IMR-90 (cell line): Measurements from ENCODE around the gene BAZ2B. TPM values are rescaled to one million over a fixed set of nuclear protein-coding genes. Genes with fewer than 3 reads are reported as not detected.

Experiments
- ATAC-seq: fragments of 200-7000 bp; cut with Tn5 transposase; 2 replicates; pipeline ENCODE4 v1.9.1; 2020; ENCODE audit warnings: low read depth, mild to moderate bottlenecking, moderate library complexity
- BruUV-seq: library from RNA; stranded (reverse); fragments of 400-500 nt; replicated peaks from 2 replicates; lab custom pipeline; 2021; lab: Mats Ljungman, UMichigan
- CTCF ChIA-PET: fragments of 300-600 bp; formaldehyde crosslinking; extraction: SDS; loops from one replicate; lab custom pipeline; 2021; ENCODE audit warnings: antibody characterized with exemption; lab: Yijun Ruan, JAX
- POLR2A ChIA-PET: fragments of 300-600 bp; sonication (Branson Sonifier 250); formaldehyde crosslinking; loops from one replicate; lab custom pipeline; 2022; ENCODE audit warnings: antibody characterized with exemption; ENCODE audit not compliant: unreplicated experiment; lab: Charles Lee
- DNase-seq: peaks from one replicate; pipeline ENCODE4 v3.0.0; 2013
- H2AFZ ChIP-seq: replicated peaks from 2 replicates; pipeline ENCODE3; 2013; ENCODE audit warnings: low read length, mild to moderate bottlenecking; ENCODE audit not compliant: poor library complexity
- H2AK5ac ChIP-seq: 2 replicates; pipeline ENCODE4 v1.6.1; 2013; ENCODE audit warnings: low read depth, low read length, inconsistent platforms
- H2AK9ac ChIP-seq: replicated peaks from 2 replicates; pipeline ENCODE3; 2013; ENCODE audit warnings: mild to moderate bottlenecking, low read depth, low read length, moderate library complexity; ENCODE audit not compliant: poor library complexity
- H2BK120ac ChIP-seq: 2 replicates; pipeline ENCODE4 v1.6.1; 2013; ENCODE audit warnings: low read depth, low read length, inconsistent platforms
- H2BK15ac ChIP-seq: 3 replicates; pipeline ENCODE4 v1.6.1; 2013; ENCODE audit warnings: low read depth, low read length, inconsistent platforms
- H2BK20ac ChIP-seq: 2 replicates; pipeline ENCODE4 v1.6.1; 2013; ENCODE audit warnings: low read depth, mild to moderate bottlenecking, inconsistent platforms, low read length, moderate library complexity
- H2BK5ac ChIP-seq: 2 replicates; pipeline ENCODE4 v1.6.1; 2013; ENCODE audit warnings: mild to moderate bottlenecking, low read depth, low read length, inconsistent platforms; ENCODE audit not compliant: poor library complexity, severe bottlenecking
- H3K14ac ChIP-seq: replicated peaks from 2 replicates; pipeline ENCODE4 v1.6.1; 2013; ENCODE audit warnings: low read depth, low read length, inconsistent platforms
- H3K18ac ChIP-seq: 2 replicates; pipeline ENCODE4 v1.6.1; 2013; ENCODE audit warnings: low read depth, low read length, control low read depth
- H3K23ac ChIP-seq: 2 replicates; pipeline ENCODE4 v1.6.1; 2013; ENCODE audit warnings: low read depth, low read length, inconsistent platforms
- H3K27ac ChIP-seq: 2 replicates; pipeline ENCODE4 v1.5.1; 2013; ENCODE audit warnings: mild to moderate bottlenecking, control low read depth, low read length; ENCODE audit not compliant: insufficient read depth
- H3K27me3 ChIP-seq: 2 replicates; pipeline ENCODE4 v1.6.1; 2013; ENCODE audit warnings: low read length; ENCODE audit not compliant: control insufficient read depth, insufficient read depth
- H3K36me3 ChIP-seq: 2 replicates; pipeline ENCODE4 v1.6.1; 2013; ENCODE audit warnings: low read length, mixed read lengths; ENCODE audit not compliant: control insufficient read depth, insufficient read depth
- H3K4ac ChIP-seq: 2 replicates; pipeline ENCODE4 v1.6.1; 2013; ENCODE audit warnings: low read depth, low read length, inconsistent platforms
- H3K4me1 ChIP-seq: 2 replicates; pipeline ENCODE4 v1.6.1; 2013; ENCODE audit warnings: low read length, mixed read lengths; ENCODE audit not compliant: control insufficient read depth, insufficient read depth
- H3K4me2 ChIP-seq: 2 replicates; pipeline ENCODE4 v1.6.1; 2013; ENCODE audit warnings: low read depth, mild to moderate bottlenecking, control low read depth, low read length, moderate library complexity
- H3K4me3 ChIP-seq: 2 replicates; pipeline ENCODE4 v1.5.1; 2013; ENCODE audit warnings: low read depth, mild to moderate bottlenecking, control low read depth, low read length, moderate library complexity; ENCODE audit not compliant: insufficient read depth
- H3K56ac ChIP-seq: 2 replicates; pipeline ENCODE4 v1.6.1; 2013; ENCODE audit warnings: low read length, inconsistent platforms; ENCODE audit not compliant: insufficient read depth; ENCODE audit errors: extremely low read depth
- H3K79me1 ChIP-seq, 2 experiments: 2 replicates each; pipeline ENCODE4 v1.6.1; 2013; ENCODE audit warnings: low read length in 2 of 2, inconsistent platforms in 1 of 2, low read depth in 1 of 2
- H3K9ac ChIP-seq: 2 replicates; pipeline ENCODE4 v1.6.1; 2013; ENCODE audit warnings: low read depth, low read length, control low read depth
- H3K9me1 ChIP-seq: 2 replicates; pipeline ENCODE4 v1.6.1; 2013; ENCODE audit warnings: low read length, inconsistent platforms; ENCODE audit not compliant: insufficient read depth
- H3K9me3 ChIP-seq: 2 replicates; pipeline ENCODE4 v1.6.1; 2013; ENCODE audit warnings: low read length; ENCODE audit not compliant: control insufficient read depth, insufficient read depth
- H4K20me1 ChIP-seq: 2 replicates; pipeline ENCODE4 v1.6.1; 2013; ENCODE audit warnings: low read length, inconsistent platforms; ENCODE audit not compliant: insufficient read depth
- H4K5ac ChIP-seq: 2 replicates; pipeline ENCODE4 v1.6.1; 2013; ENCODE audit warnings: mild to moderate bottlenecking, low read depth, low read length, control low read depth
- H4K8ac ChIP-seq, 2 experiments: 2 replicates each; pipeline ENCODE4 v1.6.1; 2013; ENCODE audit warnings: low read depth in 2 of 2, low read length in 2 of 2, control low read depth in 1 of 2, inconsistent platforms in 1 of 2
- H4K91ac ChIP-seq: 2 replicates; pipeline ENCODE4 v1.6.1; 2013; ENCODE audit warnings: low read depth, low read length, inconsistent platforms; ENCODE audit not compliant: insufficient read depth
- MAZ ChIP-seq: IDR thresholded peaks from 2 replicates; pipeline ENCODE4 v1.6.1; 2012; ENCODE audit warnings: low read depth, mild to moderate bottlenecking, low read length, improper control_type of control experiment, moderate library complexity, borderline replicate concordance
- RAD21 ChIP-seq: IDR thresholded peaks from 2 replicates; pipeline ENCODE4 v1.6.1; 2012; ENCODE audit warnings: low read length, improper control_type of control experiment
- RCOR1 ChIP-seq: IDR thresholded peaks from 2 replicates; pipeline ENCODE4 v1.6.1; 2012; ENCODE audit warnings: mild to moderate bottlenecking, low read length, improper control_type of control experiment; ENCODE audit not compliant: insufficient replicate concordance
- RFX5 ChIP-seq: IDR thresholded peaks from 2 replicates; pipeline ENCODE4 v1.8.0; 2012; ENCODE audit warnings: low read depth, mild to moderate bottlenecking, low read length, moderate library complexity
- USF2 ChIP-seq: fragments of 150-350 bp; IDR thresholded peaks from 2 replicates; pipeline ENCODE4 v1.6.1; 2017; ENCODE audit warnings: mild to moderate bottlenecking, antibody characterized with exemption, low read length, low read depth
- WGBS, 2 experiments: methylation state at CpG; one replicate each; pipeline versions ENCODE4 v1.1.5 to v1.1.7; 2013; ENCODE audit warnings: missing lambda C conversion rate in 2 of 2; ENCODE audit not compliant: insufficient read length in 1 of 2; ENCODE audit errors: extremely low coverage in 2 of 2; 5-methylcytosine and 5-hydroxymethylcytosine counted together
- dilution Hi-C: fragments of 300-500 bp; cut with HindIII; formaldehyde crosslinking; loops from one replicate; pipeline ENCODE4 v1.14.3; 2018; ENCODE audit warnings: low sequenced_read_pairs; ENCODE audit not compliant: unreplicated experiment
- in situ Hi-C: fragments of 300-500 bp; cut with MboI; formaldehyde crosslinking; loops from 3 replicates; pipeline ENCODE4 v1.14.3; 2019; ENCODE audit warnings: low sequenced_read_pairs, inconsistent platforms, mixed read lengths
- intact Hi-C: fragments of 100-400 bp; cut with micrococcal nuclease; formaldehyde crosslinking; loops from 2 replicates; pipeline ENCODE4 v1.10.0; 2022
- polyA plus RNA-seq, 3 experiments: library from polyadenylated mRNA; depleted of rRNA; stranded (reverse); fragments of >200 nt; gene quantifications; 2 replicates each; pipeline ENCODE4 v1.2.3, GENCODE V29; 2012; ENCODE audit warnings: low replicate concordance in 1 of 3
- total RNA-seq: library from RNA; depleted of rRNA; stranded (reverse); fragments of >200 nt; gene quantifications from 2 replicates; pipeline ENCODE4 v1.2.3, GENCODE V29; 2012

BAZ2B gene
- total and polyA plus RNA-seq, 2 of the 4 experiments (the other 2 are of a cell fraction): 8.9 to 42.1 TPM

GRCh38 chr2:159515441-159515840, 100.9 kb downstream of the BAZ2B start:
- no peak overlapping the region for H3K18ac ChIP-seq
- H2AK5ac ChIP-seq: no peak overlapping the region
- DNase-seq (no peak), ATAC-seq (no peak)
- no peak overlapping the region for H3K27ac ChIP-seq
- H2BK20ac ChIP-seq: no peak overlapping the region
- in situ Hi-C loops (no loop called here), dilution Hi-C loops (no loop called here), intact Hi-C loops (no loop called here)
- H3K36me3 ChIP-seq: no peaks in the 10 kb centered on the region
- H3K9me1 ChIP-seq: 0 out of 2 replicates have a peak, but pooled peaks cover 2% of the 10 kb centered on the region
- peaks cover 2 to 17% of the 10 kb centered on the region in 2 experiments; a peak in 3 of 4 replicates for H3K79me1 ChIP-seq
- no peak overlapping the region for H3K14ac ChIP-seq
- H3K4me3 ChIP-seq: no peak overlapping the region
- BruUV-seq: no TSS peak
- H4K5ac ChIP-seq: no peak overlapping the region
- H3K4ac ChIP-seq: no peak overlapping the region
- CTCF ChIA-PET: no interaction called here
- WGBS, 2 experiments: no CpG with 5 or more reads among the region's 1 CpG
- H2AK9ac ChIP-seq: no peak overlapping the region
- no peak overlapping the region for H2BK15ac ChIP-seq
- no peak overlapping the region for H4K8ac ChIP-seq
- H3K23ac ChIP-seq: no peak overlapping the region
- H2BK5ac ChIP-seq: no peak overlapping the region
- H4K20me1 ChIP-seq: no peaks in the 10 kb centered on the region
- no peak overlapping the region for H3K56ac ChIP-seq
- no peak overlapping the region for H2BK120ac ChIP-seq
- no peak overlapping the region for H2AFZ ChIP-seq
- no peaks in the 10 kb centered on the region for H3K27me3 ChIP-seq
- H3K9me3 ChIP-seq: no peaks in the 10 kb centered on the region
- H4K91ac ChIP-seq: no peak overlapping the region
- no peak overlapping the region for H3K4me2 ChIP-seq
- H3K4me1 ChIP-seq: no peaks in the 10 kb centered on the region
- TF ChIP-seq RAD21 (no peak), RFX5 (no peak), RCOR1 (no peak), USF2 (no peak), MAZ (no peak)
- H3K9ac ChIP-seq: no peak overlapping the region
- POLR2A ChIA-PET: no interaction called here
